ENCODE data around the gene SMYD3.

The SMYD3 gene

GRCh38 chr1:246317332-246318035 is 189.6 kb downstream of the SMYD3 start:
- TF ChIP-seq, protein P1, sequence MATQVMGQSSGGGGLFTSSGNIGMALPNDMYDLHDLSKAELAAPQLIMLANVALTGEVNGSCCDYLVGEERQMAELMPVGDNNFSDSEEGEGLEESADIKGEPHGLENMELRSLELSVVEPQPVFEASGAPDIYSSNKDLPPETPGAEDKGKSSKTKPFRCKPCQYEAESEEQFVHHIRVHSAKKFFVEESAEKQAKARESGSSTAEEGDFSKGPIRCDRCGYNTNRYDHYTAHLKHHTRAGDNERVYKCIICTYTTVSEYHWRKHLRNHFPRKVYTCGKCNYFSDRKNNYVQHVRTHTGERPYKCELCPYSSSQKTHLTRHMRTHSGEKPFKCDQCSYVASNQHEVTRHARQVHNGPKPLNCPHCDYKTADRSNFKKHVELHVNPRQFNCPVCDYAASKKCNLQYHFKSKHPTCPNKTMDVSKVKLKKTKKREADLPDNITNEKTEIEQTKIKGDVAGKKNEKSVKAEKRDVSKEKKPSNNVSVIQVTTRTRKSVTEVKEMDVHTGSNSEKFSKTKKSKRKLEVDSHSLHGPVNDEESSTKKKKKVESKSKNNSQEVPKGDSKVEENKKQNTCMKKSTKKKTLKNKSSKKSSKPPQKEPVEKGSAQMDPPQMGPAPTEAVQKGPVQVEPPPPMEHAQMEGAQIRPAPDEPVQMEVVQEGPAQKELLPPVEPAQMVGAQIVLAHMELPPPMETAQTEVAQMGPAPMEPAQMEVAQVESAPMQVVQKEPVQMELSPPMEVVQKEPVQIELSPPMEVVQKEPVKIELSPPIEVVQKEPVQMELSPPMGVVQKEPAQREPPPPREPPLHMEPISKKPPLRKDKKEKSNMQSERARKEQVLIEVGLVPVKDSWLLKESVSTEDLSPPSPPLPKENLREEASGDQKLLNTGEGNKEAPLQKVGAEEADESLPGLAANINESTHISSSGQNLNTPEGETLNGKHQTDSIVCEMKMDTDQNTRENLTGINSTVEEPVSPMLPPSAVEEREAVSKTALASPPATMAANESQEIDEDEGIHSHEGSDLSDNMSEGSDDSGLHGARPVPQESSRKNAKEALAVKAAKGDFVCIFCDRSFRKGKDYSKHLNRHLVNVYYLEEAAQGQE (IDR thresholded peaks at IDR 0.05; ENCODE audit: insufficient read depth in 1 of 2, low read depth in 2 of 2, low read length in 2 of 2): no peak
- TF ChIP-seq FOXP2 (optimal IDR thresholded peaks at IDR 0.05; ENCODE audit: borderline replicate concordance, extremely low read depth, extremely low read length, insufficient read depth): no peak
- TF ChIP-seq TAF1 (IDR thresholded peaks at IDR 0.05; ENCODE audit: borderline replicate concordance, insufficient read depth, low read length): no peak
- TF ChIP-seq SIN3A (IDR thresholded peaks at IDR 0.05; ENCODE audit: borderline replicate concordance, insufficient read depth, low read length): no peak
- TF ChIP-seq POLR2AphosphoS5 (IDR thresholded peaks at IDR 0.05; ENCODE audit: low read depth, low read length): no peak

DNA sequence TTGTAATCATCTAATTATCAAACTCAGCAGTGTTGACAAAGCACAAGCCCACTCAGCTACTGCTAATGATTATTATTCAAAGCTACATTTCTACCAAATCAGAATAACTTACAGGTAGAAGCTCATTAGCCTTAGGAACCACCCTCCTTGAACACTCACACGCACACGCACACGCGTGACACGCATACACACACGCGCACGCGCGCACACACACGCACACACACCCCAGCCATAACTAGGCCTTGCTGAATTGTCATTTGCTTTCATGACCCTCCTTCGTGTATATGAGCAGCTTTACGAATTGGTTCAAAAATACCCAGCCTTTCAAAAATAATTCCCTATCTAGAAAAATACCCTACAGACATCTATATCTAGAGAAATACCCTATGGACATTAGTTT is 195.6 kb downstream of the SMYD3 start:
- TF ChIP-seq, protein P1 (IDR thresholded peaks at IDR 0.05; ENCODE audit: insufficient read depth in 1 of 2, low read depth in 2 of 2, low read length in 2 of 2): no peak
- no peak for TF ChIP-seq FOXP2 (optimal IDR thresholded peaks at IDR 0.05; ENCODE audit: borderline replicate concordance, extremely low read depth, extremely low read length, insufficient read depth)
- no peak for TF ChIP-seq TAF1 (IDR thresholded peaks at IDR 0.05; ENCODE audit: borderline replicate concordance, insufficient read depth, low read length)
- TF ChIP-seq POLR2AphosphoS5 (IDR thresholded peaks at IDR 0.05; ENCODE audit: low read depth, low read length): no peak
- TF ChIP-seq SIN3A (IDR thresholded peaks at IDR 0.05; ENCODE audit: borderline replicate concordance, insufficient read depth, low read length): no peak

DNA sequence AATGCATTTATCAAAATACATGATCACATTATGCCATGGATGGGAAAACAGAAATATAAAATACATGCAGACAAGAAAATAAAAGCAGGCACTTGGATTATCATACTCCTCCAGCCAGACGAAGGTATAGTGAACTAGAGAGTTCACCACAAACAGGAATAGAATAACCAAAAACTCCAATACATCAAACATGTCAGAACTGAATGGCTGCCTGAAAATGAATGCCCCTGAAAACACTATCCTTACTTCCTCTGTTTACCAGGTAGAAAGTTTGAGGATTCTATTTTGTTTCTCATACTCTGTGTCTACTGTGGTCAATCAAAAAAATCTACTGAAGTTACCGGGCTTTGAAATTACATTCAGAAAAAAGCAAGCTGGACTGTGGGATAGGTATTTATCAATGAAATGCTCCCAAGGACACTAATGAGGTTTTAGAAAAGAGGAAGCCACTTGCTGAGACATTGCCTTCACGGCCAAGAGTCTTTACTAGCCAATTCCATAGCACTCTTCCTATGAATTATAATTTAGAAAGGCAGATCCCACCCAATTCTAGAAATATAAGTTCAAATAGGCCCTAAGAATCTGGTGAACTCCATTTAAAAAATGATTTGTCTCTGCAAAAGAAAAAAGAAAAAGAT is 197.7 kb downstream of the SMYD3 start:
- TF ChIP-seq FOXP2 (optimal IDR thresholded peaks at IDR 0.05; ENCODE audit: borderline replicate concordance, extremely low read depth, extremely low read length, insufficient read depth) (no peak), TAF1 (IDR thresholded peaks at IDR 0.05; ENCODE audit: borderline replicate concordance, insufficient read depth, low read length) (no peak), SIN3A (IDR thresholded peaks at IDR 0.05; ENCODE audit: borderline replicate concordance, insufficient read depth, low read length) (no peak), POLR2AphosphoS5 (IDR thresholded peaks at IDR 0.05; ENCODE audit: low read depth, low read length) (no peak)
- TF ChIP-seq, protein P1 (IDR thresholded peaks at IDR 0.05; ENCODE audit: insufficient read depth in 1 of 2, low read depth in 2 of 2, low read length in 2 of 2): no peak

- TF ChIP-seq, protein P1 (IDR thresholded peaks at IDR 0.05; ENCODE audit: insufficient read depth in 1 of 2, low read depth in 2 of 2, low read length in 2 of 2): no peak
- TF ChIP-seq TAF1 (IDR thresholded peaks at IDR 0.05; ENCODE audit: borderline replicate concordance, insufficient read depth, low read length): no peak
- no peak for TF ChIP-seq FOXP2 (optimal IDR thresholded peaks at IDR 0.05; ENCODE audit: borderline replicate concordance, extremely low read depth, extremely low read length, insufficient read depth)
- TF ChIP-seq POLR2AphosphoS5 (IDR thresholded peaks at IDR 0.05; ENCODE audit: low read depth, low read length): no peak
- TF ChIP-seq SIN3A (IDR thresholded peaks at IDR 0.05; ENCODE audit: borderline replicate concordance, insufficient read depth, low read length): no peak
Observed at GRCh38 chr1:246308533-246309075, 198.5 kb downstream of the SMYD3 start.
